ENCODE measurements around the gene PTPRU.

The PTPRU gene

DNA sequence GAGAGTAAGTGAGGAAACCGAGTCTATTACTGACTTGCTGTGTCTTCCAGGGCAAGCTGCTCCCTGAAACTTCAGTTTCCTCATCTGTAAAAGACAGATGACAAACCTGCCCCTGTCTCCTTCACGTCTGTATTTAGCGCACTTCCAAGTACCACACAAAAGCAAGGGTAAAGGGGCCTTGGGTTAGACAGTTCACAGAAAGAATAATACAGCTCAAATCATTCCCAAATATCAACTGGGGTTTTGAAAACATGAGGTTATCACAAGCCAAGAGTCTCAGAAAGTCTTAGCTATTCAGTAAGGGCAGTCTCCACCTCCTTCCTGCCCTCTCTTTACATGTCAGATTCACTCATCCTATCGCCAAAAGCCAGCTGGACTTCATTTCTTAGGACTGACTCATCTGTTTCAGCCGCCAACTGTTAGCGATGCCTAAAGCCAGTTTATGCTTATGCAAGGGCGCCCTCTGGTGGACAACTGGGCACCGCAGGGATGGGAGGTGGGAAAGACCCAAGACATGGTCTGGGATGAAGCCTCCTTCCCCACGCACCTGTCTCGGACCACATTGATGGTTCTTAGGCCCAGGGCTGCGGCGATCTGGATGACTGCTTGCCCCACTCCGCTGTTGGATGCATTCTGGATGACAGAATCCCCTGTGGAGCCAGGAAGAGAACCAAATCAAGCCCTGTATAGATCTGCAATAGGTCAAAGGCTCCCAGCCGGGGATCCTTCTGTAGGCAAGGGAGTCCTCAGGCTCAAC, 33.6 kb upstream of the PTPRU start (continued):
- TF ChIP-seq SP3 (tag by site-specific recombination; IDR thresholded peaks at IDR 0.05) (0 out of 2 replicates have a peak, but pooled peaks have one; percentile 44), ZNF138 (tag by site-specific recombination; IDR thresholded peaks at IDR 0.05; ENCODE audit: borderline replicate concordance) (no peak), ZNF473 (tag by site-specific recombination; IDR thresholded peaks at IDR 0.05) (no peak), ZNF549 (tag by site-specific recombination; IDR thresholded peaks at IDR 0.05) (no peak), ZNF391 (tag by site-specific recombination; IDR thresholded peaks at IDR 0.05; ENCODE audit: borderline replicate concordance, low read depth) (peak; percentile 79; the same call in 1 of the 2 replicates), TRIM28 (IDR thresholded peaks at IDR 0.05; ENCODE audit: borderline replicate concordance, low read length) (no peak), ZSCAN30 (tag by site-specific recombination; IDR thresholded peaks at IDR 0.05) (0 out of 2 replicates have a peak, but pooled peaks have one; percentile 41), GFI1B (tag by site-specific recombination; IDR thresholded peaks at IDR 0.05) (no peak), ZNF274 (IDR thresholded peaks at IDR 0.05; ENCODE audit: low read length) (no peak), ZNF274 (tag by site-specific recombination; IDR thresholded peaks at IDR 0.05; ENCODE audit: borderline replicate concordance) (no peak), ZNF114 (tag by site-specific recombination; IDR thresholded peaks at IDR 0.05) (no peak), ZNF23 (tag by site-specific recombination; IDR thresholded peaks at IDR 0.05; ENCODE audit: borderline replicate concordance) (no peak), ZNF510 (tag by site-specific recombination; IDR thresholded peaks at IDR 0.05; ENCODE audit: insufficient replicate concordance) (no peak), ZNF521 (tag by site-specific recombination; IDR thresholded peaks at IDR 0.05) (no peak), ZNF670 (tag by site-specific recombination; IDR thresholded peaks at IDR 0.05; ENCODE audit: low read depth) (no peak), ZNF514 (tag by site-specific recombination; IDR thresholded peaks at IDR 0.05) (no peak), ZNF146 (tag by site-specific recombination; IDR thresholded peaks at IDR 0.05) (no peak), ZNF416 (tag by site-specific recombination; IDR thresholded peaks at IDR 0.05) (no peak), SCRT2 (tag by site-specific recombination; IDR thresholded peaks at IDR 0.05) (peak; percentile 83), ZNF660 (tag by site-specific recombination; IDR thresholded peaks at IDR 0.05) (peak; percentile 91; the same call in 1 of the 2 replicates), ZNF555 (tag by site-specific recombination; conservative IDR thresholded peaks at IDR 0.05) (no peak), KLF1 (tag by site-specific recombination; IDR thresholded peaks at IDR 0.05) (no peak)
- TF ChIP-seq, protein P1, sequence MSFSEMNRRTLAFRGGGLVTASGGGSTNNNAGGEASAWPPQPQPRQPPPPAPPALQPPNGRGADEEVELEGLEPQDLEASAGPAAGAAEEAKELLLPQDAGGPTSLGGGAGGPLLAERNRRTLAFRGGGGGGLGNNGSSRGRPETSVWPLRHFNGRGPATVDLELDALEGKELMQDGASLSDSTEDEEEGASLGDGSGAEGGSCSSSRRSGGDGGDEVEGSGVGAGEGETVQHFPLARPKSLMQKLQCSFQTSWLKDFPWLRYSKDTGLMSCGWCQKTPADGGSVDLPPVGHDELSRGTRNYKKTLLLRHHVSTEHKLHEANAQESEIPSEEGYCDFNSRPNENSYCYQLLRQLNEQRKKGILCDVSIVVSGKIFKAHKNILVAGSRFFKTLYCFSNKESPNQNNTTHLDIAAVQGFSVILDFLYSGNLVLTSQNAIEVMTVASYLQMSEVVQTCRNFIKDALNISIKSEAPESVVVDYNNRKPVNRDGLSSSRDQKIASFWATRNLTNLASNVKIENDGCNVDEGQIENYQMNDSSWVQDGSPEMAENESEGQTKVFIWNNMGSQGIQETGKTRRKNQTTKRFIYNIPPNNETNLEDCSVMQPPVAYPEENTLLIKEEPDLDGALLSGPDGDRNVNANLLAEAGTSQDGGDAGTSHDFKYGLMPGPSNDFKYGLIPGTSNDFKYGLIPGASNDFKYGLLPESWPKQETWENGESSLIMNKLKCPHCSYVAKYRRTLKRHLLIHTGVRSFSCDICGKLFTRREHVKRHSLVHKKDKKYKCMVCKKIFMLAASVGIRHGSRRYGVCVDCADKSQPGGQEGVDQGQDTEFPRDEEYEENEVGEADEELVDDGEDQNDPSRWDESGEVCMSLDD (tag by site-specific recombination; IDR thresholded peaks at IDR 0.05): no peak
- TF ChIP-seq, protein P2, sequence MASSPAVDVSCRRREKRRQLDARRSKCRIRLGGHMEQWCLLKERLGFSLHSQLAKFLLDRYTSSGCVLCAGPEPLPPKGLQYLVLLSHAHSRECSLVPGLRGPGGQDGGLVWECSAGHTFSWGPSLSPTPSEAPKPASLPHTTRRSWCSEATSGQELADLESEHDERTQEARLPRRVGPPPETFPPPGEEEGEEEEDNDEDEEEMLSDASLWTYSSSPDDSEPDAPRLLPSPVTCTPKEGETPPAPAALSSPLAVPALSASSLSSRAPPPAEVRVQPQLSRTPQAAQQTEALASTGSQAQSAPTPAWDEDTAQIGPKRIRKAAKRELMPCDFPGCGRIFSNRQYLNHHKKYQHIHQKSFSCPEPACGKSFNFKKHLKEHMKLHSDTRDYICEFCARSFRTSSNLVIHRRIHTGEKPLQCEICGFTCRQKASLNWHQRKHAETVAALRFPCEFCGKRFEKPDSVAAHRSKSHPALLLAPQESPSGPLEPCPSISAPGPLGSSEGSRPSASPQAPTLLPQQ (tag by site-specific recombination; IDR thresholded peaks at IDR 0.05): 0 out of 2 replicates have a peak, but pooled peaks have one; percentile 28
- TF ChIP-seq, protein P3, sequence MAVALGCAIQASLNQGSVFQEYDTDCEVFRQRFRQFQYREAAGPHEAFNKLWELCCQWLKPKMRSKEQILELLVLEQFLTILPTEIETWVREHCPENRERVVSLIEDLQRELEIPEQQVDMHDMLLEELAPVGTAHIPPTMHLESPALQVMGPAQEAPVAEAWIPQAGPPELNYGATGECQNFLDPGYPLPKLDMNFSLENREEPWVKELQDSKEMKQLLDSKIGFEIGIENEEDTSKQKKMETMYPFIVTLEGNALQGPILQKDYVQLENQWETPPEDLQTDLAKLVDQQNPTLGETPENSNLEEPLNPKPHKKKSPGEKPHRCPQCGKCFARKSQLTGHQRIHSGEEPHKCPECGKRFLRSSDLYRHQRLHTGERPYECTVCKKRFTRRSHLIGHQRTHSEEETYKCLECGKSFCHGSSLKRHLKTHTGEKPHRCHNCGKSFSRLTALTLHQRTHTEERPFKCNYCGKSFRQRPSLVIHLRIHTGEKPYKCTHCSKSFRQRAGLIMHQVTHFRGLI (tag by site-specific recombination; IDR thresholded peaks at IDR 0.05): no peak
- TF ChIP-seq, protein P4, sequence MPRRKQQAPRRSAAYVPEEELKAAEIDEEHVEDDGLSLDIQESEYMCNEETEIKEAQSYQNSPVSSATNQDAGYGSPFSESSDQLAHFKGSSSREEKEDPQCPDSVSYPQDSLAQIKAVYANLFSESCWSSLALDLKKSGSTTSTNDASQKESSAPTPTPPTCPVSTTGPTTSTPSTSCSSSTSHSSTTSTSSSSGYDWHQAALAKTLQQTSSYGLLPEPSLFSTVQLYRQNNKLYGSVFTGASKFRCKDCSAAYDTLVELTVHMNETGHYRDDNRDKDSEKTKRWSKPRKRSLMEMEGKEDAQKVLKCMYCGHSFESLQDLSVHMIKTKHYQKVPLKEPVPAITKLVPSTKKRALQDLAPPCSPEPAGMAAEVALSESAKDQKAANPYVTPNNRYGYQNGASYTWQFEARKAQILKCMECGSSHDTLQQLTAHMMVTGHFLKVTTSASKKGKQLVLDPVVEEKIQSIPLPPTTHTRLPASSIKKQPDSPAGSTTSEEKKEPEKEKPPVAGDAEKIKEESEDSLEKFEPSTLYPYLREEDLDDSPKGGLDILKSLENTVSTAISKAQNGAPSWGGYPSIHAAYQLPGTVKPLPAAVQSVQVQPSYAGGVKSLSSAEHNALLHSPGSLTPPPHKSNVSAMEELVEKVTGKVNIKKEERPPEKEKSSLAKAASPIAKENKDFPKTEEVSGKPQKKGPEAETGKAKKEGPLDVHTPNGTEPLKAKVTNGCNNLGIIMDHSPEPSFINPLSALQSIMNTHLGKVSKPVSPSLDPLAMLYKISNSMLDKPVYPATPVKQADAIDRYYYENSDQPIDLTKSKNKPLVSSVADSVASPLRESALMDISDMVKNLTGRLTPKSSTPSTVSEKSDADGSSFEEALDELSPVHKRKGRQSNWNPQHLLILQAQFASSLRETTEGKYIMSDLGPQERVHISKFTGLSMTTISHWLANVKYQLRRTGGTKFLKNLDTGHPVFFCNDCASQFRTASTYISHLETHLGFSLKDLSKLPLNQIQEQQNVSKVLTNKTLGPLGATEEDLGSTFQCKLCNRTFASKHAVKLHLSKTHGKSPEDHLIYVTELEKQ (tag by site-specific recombination; IDR thresholded peaks at IDR 0.05; ENCODE audit: borderline replicate concordance): no peak
- TF ChIP-seq, protein P5, sequence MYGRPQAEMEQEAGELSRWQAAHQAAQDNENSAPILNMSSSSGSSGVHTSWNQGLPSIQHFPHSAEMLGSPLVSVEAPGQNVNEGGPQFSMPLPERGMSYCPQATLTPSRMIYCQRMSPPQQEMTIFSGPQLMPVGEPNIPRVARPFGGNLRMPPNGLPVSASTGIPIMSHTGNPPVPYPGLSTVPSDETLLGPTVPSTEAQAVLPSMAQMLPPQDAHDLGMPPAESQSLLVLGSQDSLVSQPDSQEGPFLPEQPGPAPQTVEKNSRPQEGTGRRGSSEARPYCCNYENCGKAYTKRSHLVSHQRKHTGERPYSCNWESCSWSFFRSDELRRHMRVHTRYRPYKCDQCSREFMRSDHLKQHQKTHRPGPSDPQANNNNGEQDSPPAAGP (tag by site-specific recombination; IDR thresholded peaks at IDR 0.05): peak; percentile 61; the same call in 1 of the 2 replicates
- TF ChIP-seq, protein P6, sequence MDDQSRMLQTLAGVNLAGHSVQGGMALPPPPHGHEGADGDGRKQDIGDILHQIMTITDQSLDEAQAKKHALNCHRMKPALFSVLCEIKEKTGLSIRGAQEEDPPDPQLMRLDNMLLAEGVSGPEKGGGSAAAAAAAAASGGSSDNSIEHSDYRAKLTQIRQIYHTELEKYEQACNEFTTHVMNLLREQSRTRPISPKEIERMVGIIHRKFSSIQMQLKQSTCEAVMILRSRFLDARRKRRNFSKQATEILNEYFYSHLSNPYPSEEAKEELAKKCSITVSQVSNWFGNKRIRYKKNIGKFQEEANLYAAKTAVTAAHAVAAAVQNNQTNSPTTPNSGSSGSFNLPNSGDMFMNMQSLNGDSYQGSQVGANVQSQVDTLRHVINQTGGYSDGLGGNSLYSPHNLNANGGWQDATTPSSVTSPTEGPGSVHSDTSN (CRISPR knock-in tag; IDR thresholded peaks at IDR 0.05): no peak
